Endothelial cell of umbilical vein (primary cell): ENCODE measurements around the gene NXT1. TPM values are rescaled to one million over a fixed set of nuclear protein-coding genes. Genes with fewer than 3 reads are reported as not detected.

ENCODE experiments used
- BruUV-seq: library from RNA; stranded (reverse); fragments of 400-500 nt; replicated peaks from 2 replicates; lab custom pipeline; 2021; lab: Mats Ljungman, UMichigan
- CTCF ChIA-PET: fragments of 300-600, 350-600 bp; sonication (Branson Sonifier 250); formaldehyde crosslinking; loops from one replicate; lab custom pipeline; 2021; ENCODE audit warnings: antibody characterized with exemption, inconsistent platforms; lab: Charles Lee
- POLR2A ChIA-PET: fragments of 300-600, 350-600 bp; sonication (Branson Sonifier 250); formaldehyde crosslinking; loops from one replicate; lab custom pipeline; 2021; ENCODE audit warnings: antibody characterized with exemption, inconsistent platforms; lab: Charles Lee
- DNase-seq: peaks from one replicate; pipeline ENCODE4 v3.0.0-alpha.2; 2011; ENCODE audit warnings: low read depth, low spot score
- FAIRE-seq: peaks from 2 replicates; lab custom pipeline; 2011; peaks lifted over from hg19 to GRCh38; lab: Jason Lieb, UNC
- H2AFZ ChIP-seq: 2 replicates; pipeline ENCODE4 v1.6.0; 2012; ENCODE audit warnings: low read depth, low read length, control low read depth, inconsistent platforms
- H3K27ac ChIP-seq: 2 replicates; pipeline ENCODE4 v1.5.1; 2011; ENCODE audit warnings: low read depth, mild to moderate bottlenecking, control low read depth, low read length, moderate library complexity; ENCODE audit not compliant: insufficient read depth
- H3K27me3 ChIP-seq, 2 experiments: 2 replicates each; pipeline versions ENCODE4 v1.6.0 to v1.6.1; 2011; ENCODE audit warnings: low read length in 2 of 2, mixed read lengths in 1 of 2; ENCODE audit not compliant: control insufficient read depth in 2 of 2, insufficient read depth in 2 of 2
- H3K36me3 ChIP-seq, 2 experiments: 2 replicates in 1 of 2; 3 replicates in 1 of 2; pipeline ENCODE4 v1.5.1; 2011; ENCODE audit warnings: low read length in 2 of 2, mild to moderate bottlenecking in 1 of 2, moderate library complexity in 1 of 2; ENCODE audit not compliant: control insufficient read depth in 2 of 2, insufficient read depth in 2 of 2; ENCODE audit errors: extremely low read depth in 1 of 2
- H3K4me1 ChIP-seq: 3 replicates; pipeline ENCODE4 v1.5.1; 2011; ENCODE audit warnings: mild to moderate bottlenecking, low read length; ENCODE audit not compliant: control insufficient read depth, insufficient read depth; ENCODE audit errors: extremely low read depth
- H3K4me2 ChIP-seq: 2 replicates; pipeline ENCODE4 v1.6.1; 2011; ENCODE audit warnings: low read length, control low read depth, mixed read lengths; ENCODE audit not compliant: insufficient read depth
- H3K4me3 ChIP-seq, 3 experiments: fragments of 200-600 bp in 1 of 3; sonication (generic), shearing (Covaris generic) in 1 of 3; replicated peaks in 1 of 3; 2 replicates each; pipeline ENCODE4 v1.5.1; 2011 to 2016; ENCODE audit warnings: control low read depth in 3 of 3, low read length in 3 of 3, mild to moderate bottlenecking in 2 of 3, inconsistent platforms in 1 of 3, low read depth in 1 of 3, moderate library complexity in 1 of 3; ENCODE audit not compliant: insufficient read depth in 1 of 3
- H3K79me2 ChIP-seq: 2 replicates; pipeline ENCODE4 v1.6.0; 2012; ENCODE audit warnings: low read length, inconsistent platforms; ENCODE audit not compliant: control insufficient read depth, insufficient read depth
- H3K9ac ChIP-seq: replicated peaks from 2 replicates; pipeline ENCODE3; 2011; ENCODE audit warnings: low read length, control low read depth; ENCODE audit not compliant: insufficient read depth; ENCODE audit errors: extremely low read depth
- H3K9me1 ChIP-seq: replicated peaks from 3 replicates; pipeline ENCODE4 v1.6.0; 2011; ENCODE audit warnings: mild to moderate bottlenecking, low read length; ENCODE audit not compliant: control insufficient read depth, insufficient read depth; ENCODE audit errors: extremely low read depth
- H3K9me3 ChIP-seq: replicated peaks from 2 replicates; pipeline ENCODE4 v1.5.1; 2012; ENCODE audit warnings: low read length, inconsistent platforms; ENCODE audit not compliant: control insufficient read depth, insufficient read depth
- H4K20me1 ChIP-seq: replicated peaks from 2 replicates; pipeline ENCODE3; 2011; ENCODE audit warnings: mild to moderate bottlenecking, low read length; ENCODE audit not compliant: control insufficient read depth, insufficient read depth; ENCODE audit errors: extremely low read depth
- EZH2 ChIP-seq: IDR thresholded peaks from 2 replicates; pipeline ENCODE4 v1.6.1; 2012; ENCODE audit warnings: borderline replicate concordance, low read depth, mild to moderate bottlenecking, moderate library complexity, low read length, inconsistent platforms; ENCODE audit not compliant: severe bottlenecking
- FOS ChIP-seq: IDR thresholded peaks from 2 replicates; pipeline ENCODE4 v1.6.1; 2011; ENCODE audit warnings: mild to moderate bottlenecking, low read length, moderate library complexity, borderline replicate concordance; ENCODE audit not compliant: insufficient read depth
- GATA2 ChIP-seq: IDR thresholded peaks from 2 replicates; pipeline ENCODE4 v1.7.0; 2011; ENCODE audit warnings: low read depth, mild to moderate bottlenecking, moderate library complexity, mixed read lengths, low read length; ENCODE audit not compliant: insufficient read length, insufficient read depth
- JUN ChIP-seq: IDR thresholded peaks from 2 replicates; pipeline ENCODE4 v1.6.1; 2011; ENCODE audit warnings: borderline replicate concordance, low read depth; ENCODE audit not compliant: insufficient read length, insufficient read depth
- MYC ChIP-seq: IDR thresholded peaks from one replicate; pipeline ENCODE4 v1.6.1; 2011; ENCODE audit warnings: mild to moderate bottlenecking, low read depth, low read length
- POLR2A ChIP-seq: IDR thresholded peaks from 2 replicates; pipeline ENCODE4 v1.6.1; 2012; ENCODE audit warnings: low read depth, mild to moderate bottlenecking, control low read depth, low read length
- POLR2AphosphoS5 ChIP-seq: IDR thresholded peaks from 2 replicates; pipeline ENCODE4 v1.6.1; 2012; ENCODE audit warnings: low read depth, mild to moderate bottlenecking, control low read depth, low read length, moderate library complexity; ENCODE audit not compliant: insufficient read depth
- dilution Hi-C: fragments of 300-500 bp; cut with MboI; formaldehyde crosslinking; loops from one replicate; pipeline ENCODE4 v1.15.0; 2019; ENCODE audit warnings: low sequenced_read_pairs; ENCODE audit not compliant: extremely low pct_ligation_motif_present
- intact Hi-C: fragments of 100-400 bp; cut with micrococcal nuclease; formaldehyde crosslinking; loops from one replicate; pipeline ENCODE4 v1.10.0; 2022
- polyA plus RNA-seq, 4 experiments: library from polyadenylated mRNA; depleted of rRNA in 3 of 4; stranded (reverse) in 3 of 4; unstranded in 1 of 4; fragments of >200 nt; gene quantifications; 2 replicates each; pipeline versions ENCODE4 v1.2.1 to v1.2.3, GENCODE V29; 2011 to 2012; ENCODE audit warnings: missing spikeins in 1 of 4
- total RNA-seq: library from RNA; stranded (reverse); gene quantifications from 2 replicates; pipeline ENCODE4 v1.2.3, GENCODE V29; 2021
- TF ChIP-seq, protein P1 (sequence below): IDR thresholded peaks from 2 replicates; pipeline ENCODE4 v1.6.1; 2011; ENCODE audit not compliant: insufficient read depth, insufficient read length
- TF ChIP-seq, protein P2 (sequence below), 2 donors: IDR thresholded peaks; 1 replicate in 1 of 2; 2 replicates in 1 of 2; pipeline ENCODE4 v1.5.1; 2011; ENCODE audit warnings: low read length in 2 of 2, mild to moderate bottlenecking in 2 of 2, moderate library complexity in 2 of 2, control low read depth in 1 of 2, inconsistent platforms in 1 of 2, low read depth in 1 of 2; ENCODE audit not compliant: insufficient read depth in 1 of 2; ENCODE audit errors: extremely low read depth in 1 of 2

NXT1 gene
- total and polyA plus RNA-seq, 2 donors (not counting 3 experiments of a cell fraction or from before 2014, with no cell fraction given): 27.1 to 39.2 TPM

DNA sequence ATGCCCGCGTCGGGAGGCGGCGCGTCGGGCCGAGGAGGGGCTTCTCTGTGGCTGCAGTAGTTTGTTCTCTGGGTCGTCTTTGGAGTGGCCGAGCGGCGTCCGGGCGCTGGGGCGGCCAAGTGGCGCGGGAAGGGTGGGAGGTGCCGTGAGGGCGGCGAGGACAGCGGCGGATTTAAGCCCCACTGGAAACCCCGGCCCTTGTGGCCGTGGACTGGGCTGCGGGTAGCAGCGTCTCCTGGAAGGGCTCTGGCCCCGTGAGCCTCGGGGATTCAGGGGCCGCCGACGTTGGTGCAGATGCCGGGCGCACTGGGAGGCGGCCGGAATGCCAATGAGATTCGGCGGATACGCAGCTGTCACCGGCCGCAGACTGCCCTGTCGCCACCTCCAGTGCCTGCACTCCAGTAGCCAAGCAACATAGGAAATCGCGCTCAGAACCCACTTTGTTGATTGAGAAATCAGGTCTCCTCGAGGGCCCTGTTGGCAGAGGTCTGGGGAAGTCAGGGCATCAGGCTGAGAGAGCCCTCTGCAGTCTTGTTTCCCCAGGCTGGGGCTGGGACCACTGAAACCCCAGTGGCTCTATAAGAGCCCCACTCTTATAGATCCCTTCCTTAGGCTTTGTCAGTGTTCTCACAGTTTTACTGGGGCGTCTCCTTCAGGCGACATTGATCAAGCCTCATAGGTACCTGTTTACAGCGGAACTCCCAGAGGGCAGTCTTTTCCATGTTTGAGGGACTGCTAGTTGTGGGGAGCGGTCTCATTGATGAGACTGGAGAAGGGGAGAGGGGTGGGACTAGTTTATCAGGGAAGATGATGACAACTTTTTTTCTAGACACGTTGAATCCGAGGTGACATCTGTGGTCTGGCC lies 12.0 kb downstream of the NXT1 start:
- Histone ChIP-seq H3K9ac (peak overlapping the region; percentile 91), H3K9me1 (no peaks in the 10 kb centered on the region), H3K4me2 (peak overlapping the region; percentile 84), H3K9me3 (no peaks in the 10 kb centered on the region), H3K27ac (peak overlapping the region; percentile 80), H3K36me3 (peaks cover 11 to 12% of the 10 kb centered on the region in 2 experiments), H3K4me3 (peak overlapping the region; percentile 65 to 73 (median 67)), H3K27me3 (no peaks in the 10 kb centered on the region), H4K20me1 (peaks cover 4% of the 10 kb centered on the region), H3K79me2 (peaks cover 51% of the 10 kb centered on the region), H2AFZ (peak overlapping the region; percentile 39), H3K4me1 (peaks cover 40% of the 10 kb centered on the region)
- BruUV-seq: TSS peak; percentile 21
- intact Hi-C loops: loop anchor here (1.0 to 10.0 kb wide), 4 partner anchors 35 to 742 kb away; partner anchors contain the start of genes CST3 and NAPB
- DNase-seq (no peak), FAIRE-seq (peak; percentile 26)
- dilution Hi-C loops: no loop called here
- CTCF ChIA-PET: no interaction called here
- TF ChIP-seq, protein P1, sequence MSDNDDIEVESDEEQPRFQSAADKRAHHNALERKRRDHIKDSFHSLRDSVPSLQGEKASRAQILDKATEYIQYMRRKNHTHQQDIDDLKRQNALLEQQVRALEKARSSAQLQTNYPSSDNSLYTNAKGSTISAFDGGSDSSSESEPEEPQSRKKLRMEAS: no peak
- TF ChIP-seq GATA2 (no peak), POLR2AphosphoS5 (no peak), MYC (no peak), JUN (no peak), FOS (no peak), EZH2 (no peak), POLR2A (no peak)
- TF ChIP-seq, protein P2, sequence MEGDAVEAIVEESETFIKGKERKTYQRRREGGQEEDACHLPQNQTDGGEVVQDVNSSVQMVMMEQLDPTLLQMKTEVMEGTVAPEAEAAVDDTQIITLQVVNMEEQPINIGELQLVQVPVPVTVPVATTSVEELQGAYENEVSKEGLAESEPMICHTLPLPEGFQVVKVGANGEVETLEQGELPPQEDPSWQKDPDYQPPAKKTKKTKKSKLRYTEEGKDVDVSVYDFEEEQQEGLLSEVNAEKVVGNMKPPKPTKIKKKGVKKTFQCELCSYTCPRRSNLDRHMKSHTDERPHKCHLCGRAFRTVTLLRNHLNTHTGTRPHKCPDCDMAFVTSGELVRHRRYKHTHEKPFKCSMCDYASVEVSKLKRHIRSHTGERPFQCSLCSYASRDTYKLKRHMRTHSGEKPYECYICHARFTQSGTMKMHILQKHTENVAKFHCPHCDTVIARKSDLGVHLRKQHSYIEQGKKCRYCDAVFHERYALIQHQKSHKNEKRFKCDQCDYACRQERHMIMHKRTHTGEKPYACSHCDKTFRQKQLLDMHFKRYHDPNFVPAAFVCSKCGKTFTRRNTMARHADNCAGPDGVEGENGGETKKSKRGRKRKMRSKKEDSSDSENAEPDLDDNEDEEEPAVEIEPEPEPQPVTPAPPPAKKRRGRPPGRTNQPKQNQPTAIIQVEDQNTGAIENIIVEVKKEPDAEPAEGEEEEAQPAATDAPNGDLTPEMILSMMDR (IDR thresholded peaks at IDR 0.05; ENCODE audit: extremely low read depth in 1 of 2, insufficient read depth in 1 of 2, low read depth in 1 of 2, low read length in 2 of 2): no peak
- POLR2A ChIA-PET: no interaction called here
